ENCODE results near the gene MYLK. TPM values are rescaled to one million over a fixed set of nuclear protein-coding genes. Genes with fewer than 3 reads are reported as not detected.

Gene MYLK
- total and polyA plus RNA-seq, 4 donors, result 17.1 to 158 (median 41.9) TPM

GRCh38 chr3:123688241-123688747, 195.8 kb downstream of the MYLK start:
- no peak for DNase-seq (ENCODE audit: low spot score)
- Histone ChIP-seq H3K9ac (ENCODE audit: low read depth in 1 of 2, low read length in 2 of 2) (no peak overlapping the region), H3K4me3 (ENCODE audit: low read depth in 1 of 3, low read length in 3 of 3) (no peak overlapping the region), H3K9me3 (ENCODE audit: control insufficient read depth in 4 of 4, low read length in 3 of 4) (no peaks in the 10 kb centered on the region), H3K36me3 (ENCODE audit: control insufficient read depth in 4 of 4, insufficient read depth in 3 of 4, low read depth in 1 of 4, low read length in 3 of 4) (peaks cover 4 to 65% (median 39%) of the 10 kb centered on the region in 4 donors), H3K4me1 (ENCODE audit: control insufficient read depth in 4 of 4, insufficient read depth in 4 of 4, low read length in 3 of 4) (peaks cover 0 to 3% (median 0%) of the 10 kb centered on the region in 4 donors), H3K27ac (ENCODE audit: low read depth in 1 of 2, low read length in 2 of 2) (peak overlapping the region in 1 of 2 donors; percentile 27), H3K27me3 (ENCODE audit: control insufficient read depth in 4 of 4, insufficient read depth in 4 of 4, low read length in 3 of 4) (no peaks in the 10 kb centered on the region)
- no peak for TF ChIP-seq JUND (IDR thresholded peaks at IDR 0.05)
- no peak for TF ChIP-seq ZBTB33 (IDR thresholded peaks at IDR 0.05)
- no peak for TF ChIP-seq TAF1 (conservative IDR thresholded peaks at IDR 0.05)
- TF ChIP-seq NR2F2 (IDR thresholded peaks at IDR 0.05), result no peak
- no peak for TF ChIP-seq REST (IDR thresholded peaks at IDR 0.05)
- TF ChIP-seq HNF4G (IDR thresholded peaks at IDR 0.05), result no peak
- no peak for TF ChIP-seq GABPA (IDR thresholded peaks at IDR 0.05 in 1 of 2, conservative IDR thresholded peaks at IDR 0.05 in 1 of 2)
- TF ChIP-seq YY1 (IDR thresholded peaks at IDR 0.05), result no peak
- 87% methylated on average over 4 of the region's 4 CpGs for WGBS

DNA sequence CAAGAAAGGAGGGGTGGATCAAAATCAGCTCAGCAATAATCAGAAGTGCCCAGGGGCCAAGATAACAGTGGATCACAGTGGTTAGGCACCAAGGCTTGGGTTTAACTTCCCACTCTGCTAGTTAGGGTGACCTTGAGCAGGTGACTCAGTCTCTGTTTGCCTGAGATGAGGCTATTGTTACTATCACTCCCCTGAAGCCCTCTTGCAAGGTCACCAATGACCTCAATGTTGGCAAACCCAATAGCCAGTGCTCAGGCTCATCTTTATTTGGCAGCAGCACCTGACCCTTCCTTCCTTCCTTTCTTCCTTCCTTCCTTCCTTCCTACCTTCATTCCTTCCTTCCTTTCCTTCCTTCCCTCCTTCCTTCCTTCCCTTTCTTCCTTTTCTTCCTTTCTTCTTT, 196.8 kb downstream of the MYLK start:
- TF ChIP-seq, protein P1, sequence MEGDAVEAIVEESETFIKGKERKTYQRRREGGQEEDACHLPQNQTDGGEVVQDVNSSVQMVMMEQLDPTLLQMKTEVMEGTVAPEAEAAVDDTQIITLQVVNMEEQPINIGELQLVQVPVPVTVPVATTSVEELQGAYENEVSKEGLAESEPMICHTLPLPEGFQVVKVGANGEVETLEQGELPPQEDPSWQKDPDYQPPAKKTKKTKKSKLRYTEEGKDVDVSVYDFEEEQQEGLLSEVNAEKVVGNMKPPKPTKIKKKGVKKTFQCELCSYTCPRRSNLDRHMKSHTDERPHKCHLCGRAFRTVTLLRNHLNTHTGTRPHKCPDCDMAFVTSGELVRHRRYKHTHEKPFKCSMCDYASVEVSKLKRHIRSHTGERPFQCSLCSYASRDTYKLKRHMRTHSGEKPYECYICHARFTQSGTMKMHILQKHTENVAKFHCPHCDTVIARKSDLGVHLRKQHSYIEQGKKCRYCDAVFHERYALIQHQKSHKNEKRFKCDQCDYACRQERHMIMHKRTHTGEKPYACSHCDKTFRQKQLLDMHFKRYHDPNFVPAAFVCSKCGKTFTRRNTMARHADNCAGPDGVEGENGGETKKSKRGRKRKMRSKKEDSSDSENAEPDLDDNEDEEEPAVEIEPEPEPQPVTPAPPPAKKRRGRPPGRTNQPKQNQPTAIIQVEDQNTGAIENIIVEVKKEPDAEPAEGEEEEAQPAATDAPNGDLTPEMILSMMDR (IDR thresholded peaks at IDR 0.05; ENCODE audit: low read depth, low read length, missing input control), result no peak
- TF ChIP-seq, protein P2, sequence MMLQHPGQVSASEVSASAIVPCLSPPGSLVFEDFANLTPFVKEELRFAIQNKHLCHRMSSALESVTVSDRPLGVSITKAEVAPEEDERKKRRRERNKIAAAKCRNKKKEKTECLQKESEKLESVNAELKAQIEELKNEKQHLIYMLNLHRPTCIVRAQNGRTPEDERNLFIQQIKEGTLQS (IDR thresholded peaks at IDR 0.05), result no peak
- TF ChIP-seq RXRA (IDR thresholded peaks at IDR 0.05) (no peak), JUND (IDR thresholded peaks at IDR 0.05) (no peak)
- Histone ChIP-seq H3K27me3 (ENCODE audit: control insufficient read depth in 4 of 4, insufficient read depth in 4 of 4, low read length in 3 of 4) (no peaks in the 10 kb centered on the region), H3K4me1 (ENCODE audit: control insufficient read depth in 4 of 4, insufficient read depth in 4 of 4, low read length in 3 of 4) (peaks cover 0 to 3% (median 0%) of the 10 kb centered on the region in 4 donors), H3K9me3 (ENCODE audit: control insufficient read depth in 4 of 4, low read length in 3 of 4) (no peaks in the 10 kb centered on the region), H3K27ac (ENCODE audit: low read depth in 1 of 2, low read length in 2 of 2) (no peak overlapping the region), H3K9ac (ENCODE audit: low read depth in 1 of 2, low read length in 2 of 2) (no peak overlapping the region), H3K36me3 (ENCODE audit: control insufficient read depth in 4 of 4, insufficient read depth in 3 of 4, low read depth in 1 of 4, low read length in 3 of 4) (peaks cover 2 to 64% (median 39%) of the 10 kb centered on the region in 4 donors), H3K4me3 (ENCODE audit: low read depth in 1 of 3, low read length in 3 of 3) (no peak overlapping the region)
- no peak for DNase-seq (ENCODE audit: low spot score)

Measured in liver (tissue), 9 donors.